HepG2 (cell line): ENCODE results near the gene CACNA2D3. TPM values are rescaled to one million over a fixed set of nuclear protein-coding genes. Genes with fewer than 3 reads are reported as not detected.

Source experiments
- ATAC-seq: fragments of 200-7000 bp; cut with Tn5 transposase; 3 replicates; pipeline ENCODE4 v1.9.1; 2020; ENCODE audit warnings: mild to moderate bottlenecking, moderate library complexity
- BruUV-seq: library from RNA; stranded (reverse); fragments of 400-500 nt; replicated peaks from 2 replicates; lab custom pipeline; 2021; lab: Mats Ljungman, UMichigan
- CTCF ChIA-PET: fragments of 300-600 bp; formaldehyde crosslinking; extraction: SDS; loops from one replicate; lab custom pipeline; 2021; ENCODE audit warnings: low total read pairs, inconsistent platforms, low intra/inter-chr PET ratio; lab: Yijun Ruan, JAX
- POLR2A ChIA-PET: fragments of 350-600 bp; sonication (Branson Sonifier 250); formaldehyde crosslinking; loops from one replicate; lab custom pipeline; 2020; ENCODE audit warnings: antibody characterized with exemption, inconsistent platforms; lab: Yijun Ruan, JAX
- DNase-seq: peaks from one replicate; pipeline ENCODE4 v3.0.0-alpha.2; 2015; ENCODE audit warnings: low spot score
- FAIRE-seq: peaks from 3 replicates; lab custom pipeline; 2011; peaks lifted over from hg19 to GRCh38; lab: Jason Lieb, UNC
- H2AFZ ChIP-seq: one replicate; pipeline ENCODE4 v1.6.1; 2011; ENCODE audit warnings: low read length, inconsistent platforms
- H3K27ac ChIP-seq: fragments of 300-600 bp; 3 replicates; pipeline ENCODE4 v1.8.0; 2011; ENCODE audit warnings: mixed run types, mild to moderate bottlenecking, mixed read lengths, low read length, inconsistent platforms; ENCODE audit not compliant: insufficient read depth; ENCODE audit errors: extremely low read length
- H3K27me3 ChIP-seq, 2 experiments: fragments of 200-600 bp in 1 of 2; 2 replicates in 1 of 2; 3 replicates in 1 of 2; pipeline versions ENCODE4 v1.6.0 to v1.8.0; 2011; ENCODE audit warnings: low read length in 2 of 2, mild to moderate bottlenecking in 2 of 2, moderate library complexity in 2 of 2, inconsistent platforms in 1 of 2; ENCODE audit not compliant: insufficient read depth in 2 of 2, control insufficient read depth in 1 of 2
- H3K36me3 ChIP-seq, 2 experiments: fragments of 200-600 bp in 1 of 2; replicated peaks in 1 of 2; 2 replicates in 1 of 2; 3 replicates in 1 of 2; pipeline versions ENCODE4 v1.5.1 to v1.8.0; 2011; ENCODE audit warnings: low read length in 2 of 2, inconsistent platforms in 1 of 2; ENCODE audit not compliant: insufficient read depth in 2 of 2, control insufficient read depth in 1 of 2
- H3K4me1 ChIP-seq: 2 replicates; pipeline ENCODE4 v1.5.1; 2012; ENCODE audit warnings: low read length, inconsistent platforms; ENCODE audit not compliant: insufficient read depth
- H3K4me2 ChIP-seq: 2 replicates; pipeline ENCODE4 v1.6.0; 2011; ENCODE audit warnings: low read depth, low read length, inconsistent platforms
- H3K4me3 ChIP-seq, 3 experiments: fragments of 200-600 bp in 1 of 3; sonication (generic), shearing (Covaris generic) in 1 of 3; replicated peaks in 1 of 3; 2 replicates each; pipeline ENCODE4 v1.5.1; 2011 to 2016; ENCODE audit warnings: low read length in 3 of 3, inconsistent platforms in 2 of 3, low read depth in 2 of 3, mild to moderate bottlenecking in 2 of 3, control low read depth in 1 of 3, mixed read lengths in 1 of 3; ENCODE audit not compliant: insufficient read depth in 1 of 3
- H3K79me2 ChIP-seq: one replicate; pipeline ENCODE4 v1.6.1; 2011; ENCODE audit warnings: low read length, inconsistent platforms; ENCODE audit not compliant: insufficient read depth
- H3K9ac ChIP-seq: 2 replicates; pipeline ENCODE4 v1.6.0; 2011; ENCODE audit warnings: mild to moderate bottlenecking, low read depth, low read length, inconsistent platforms; ENCODE audit not compliant: insufficient read depth
- H3K9me3 ChIP-seq: 2 replicates; pipeline ENCODE4 v1.5.1; 2012; ENCODE audit warnings: mild to moderate bottlenecking, low read length
- H4K20me1 ChIP-seq: 2 replicates; pipeline ENCODE4 v1.6.0; 2011; ENCODE audit warnings: inconsistent platforms, mild to moderate bottlenecking, low read length, moderate library complexity; ENCODE audit not compliant: insufficient read depth
- ARNT ChIP-seq: fragments of 450-650 bp; IDR thresholded peaks from 2 replicates; pipeline ENCODE4 v1.6.1; 2017
- ATF7-NPFF ChIP-seq: sonication (generic); formaldehyde crosslinking; IDR thresholded peaks from 2 replicates; pipeline ENCODE4 v1.8.1; 2023; ENCODE audit warnings: mild to moderate bottlenecking, low read depth, missing genetic modification reagents, moderate library complexity
- JUNB ChIP-seq: sonication (generic); formaldehyde crosslinking; IDR thresholded peaks from 2 replicates; pipeline ENCODE4 v1.8.0; 2022; ENCODE audit warnings: missing genetic modification reagents, mild to moderate bottlenecking, borderline replicate concordance
- SIX1 ChIP-seq: sonication (generic); formaldehyde crosslinking; IDR thresholded peaks from 2 replicates; pipeline ENCODE4 v1.4.0; 2020; ENCODE audit warnings: missing genetic modification reagents, borderline replicate concordance
- WGBS: methylation state at CpG from one replicate; pipeline ENCODE4 v1.1.6; 2017; ENCODE audit warnings: low lambda C conversion rate; 5-methylcytosine and 5-hydroxymethylcytosine counted together
- in situ Hi-C: cut with HindIII; loops from 2 replicates; pipeline ENCODE4 v1.10.0; 2017; ENCODE audit warnings: low pct_unique_long_range_greater_than_20kb; ENCODE audit not compliant: extremely low pct_ligation_motif_present
- intact Hi-C: fragments of 100-400 bp; cut with micrococcal nuclease; formaldehyde crosslinking; loops from one replicate; pipeline ENCODE4 v1.10.0; 2022; ENCODE audit not compliant: unreplicated experiment
- polyA plus RNA-seq, 8 experiments: library from polyadenylated mRNA; depleted of rRNA in 3 of 8; stranded (reverse) in 7 of 8; unstranded in 1 of 8; fragments of >200 nt; fragmentation: Illumina TruSeq in 4 of 8; extraction: Trizol in 4 of 8; gene quantifications; 2 replicates each; pipeline versions ENCODE4 v1.2.1 to v1.2.3, GENCODE V29; 2011 to 2016; ENCODE audit warnings: low read depth in 4 of 8, missing spikeins in 1 of 8, mixed read lengths in 1 of 8; ENCODE audit not compliant: insufficient read depth in 1 of 8
- total RNA-seq, 5 experiments: library from RNA; depleted of rRNA; stranded (reverse); fragments of >200 nt; fragmentation: Illumina TruSeq; extraction: Trizol; gene quantifications; 2 replicates each; pipeline ENCODE4 v1.2.3, GENCODE V29; 2016; ENCODE audit warnings: low read depth in 1 of 5
- TF ChIP-seq, protein P1 (sequence below): sonication (generic); formaldehyde crosslinking; IDR thresholded peaks from 2 replicates; pipeline ENCODE4 v1.8.0; 2022; ENCODE audit warnings: missing genetic modification reagents, mild to moderate bottlenecking, moderate library complexity, borderline replicate concordance
- TF ChIP-seq, protein P2 (sequence below): sonication (generic); formaldehyde crosslinking; IDR thresholded peaks from 2 replicates; pipeline ENCODE4 v1.5.1; 2020; ENCODE audit warnings: missing genetic modification reagents, mild to moderate bottlenecking, borderline replicate concordance
- TF ChIP-seq, protein P3 (sequence below): sonication (generic); formaldehyde crosslinking; IDR thresholded peaks from 2 replicates; pipeline ENCODE4 v1.8.0; 2022; ENCODE audit warnings: mild to moderate bottlenecking, missing genetic modification reagents

CACNA2D3 gene
- total and polyA plus RNA-seq, 2 of the 13 experiments (the other 11 are each of a cell fraction or from before 2014, with no cell fraction given) = not detected

DNA sequence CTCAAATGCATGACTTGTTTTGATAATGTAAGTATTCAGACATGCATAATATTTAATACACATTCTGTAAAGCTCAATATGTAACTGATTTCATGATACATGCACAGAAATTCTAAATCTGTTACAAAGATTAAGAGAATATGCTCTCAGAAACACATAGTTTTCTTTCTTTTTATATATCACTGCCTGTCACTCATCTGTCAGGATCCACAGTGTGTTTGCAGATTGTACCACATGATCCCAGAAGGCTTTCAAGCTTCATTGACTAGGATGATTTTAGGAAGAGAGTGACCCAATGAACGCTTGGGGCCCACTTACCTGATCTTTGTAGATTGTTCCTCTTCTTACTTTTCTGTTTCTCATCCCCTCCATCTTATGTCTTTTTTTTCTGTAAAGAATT, 261.9 kb downstream of the CACNA2D3 start:
- CTCF ChIA-PET = no interaction called here
- 3% methylated on average over 1 of the region's 1 CpG for WGBS
- no peak overlapping the region for H3K4me2 ChIP-seq
- no peak overlapping the region for H2AFZ ChIP-seq
- H3K4me1 ChIP-seq = no peaks in the 10 kb centered on the region
- POLR2A ChIA-PET = no interaction called here
- BruUV-seq = no TSS peak
- H4K20me1 ChIP-seq = no peaks in the 10 kb centered on the region
- DNase-seq = no peak
- H3K4me3 ChIP-seq = no peak overlapping the region
- no peak for ATAC-seq
- no peaks in the 10 kb centered on the region for H3K79me2 ChIP-seq
- H3K27ac ChIP-seq = no peak overlapping the region
- TF ChIP-seq SIX1 = no peak
- TF ChIP-seq ATF7-NPFF (CRISPR knock-in tag) = no peak
- no peak for TF ChIP-seq JUNB
- TF ChIP-seq, protein P1, sequence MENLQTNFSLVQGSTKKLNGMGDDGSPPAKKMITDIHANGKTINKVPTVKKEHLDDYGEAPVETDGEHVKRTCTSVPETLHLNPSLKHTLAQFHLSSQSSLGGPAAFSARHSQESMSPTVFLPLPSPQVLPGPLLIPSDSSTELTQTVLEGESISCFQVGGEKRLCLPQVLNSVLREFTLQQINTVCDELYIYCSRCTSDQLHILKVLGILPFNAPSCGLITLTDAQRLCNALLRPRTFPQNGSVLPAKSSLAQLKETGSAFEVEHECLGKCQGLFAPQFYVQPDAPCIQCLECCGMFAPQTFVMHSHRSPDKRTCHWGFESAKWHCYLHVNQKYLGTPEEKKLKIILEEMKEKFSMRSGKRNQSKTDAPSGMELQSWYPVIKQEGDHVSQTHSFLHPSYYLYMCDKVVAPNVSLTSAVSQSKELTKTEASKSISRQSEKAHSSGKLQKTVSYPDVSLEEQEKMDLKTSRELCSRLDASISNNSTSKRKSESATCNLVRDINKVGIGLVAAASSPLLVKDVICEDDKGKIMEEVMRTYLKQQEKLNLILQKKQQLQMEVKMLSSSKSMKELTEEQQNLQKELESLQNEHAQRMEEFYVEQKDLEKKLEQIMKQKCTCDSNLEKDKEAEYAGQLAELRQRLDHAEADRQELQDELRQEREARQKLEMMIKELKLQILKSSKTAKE (CRISPR knock-in tag) = no peak
- TF ChIP-seq, protein P2, sequence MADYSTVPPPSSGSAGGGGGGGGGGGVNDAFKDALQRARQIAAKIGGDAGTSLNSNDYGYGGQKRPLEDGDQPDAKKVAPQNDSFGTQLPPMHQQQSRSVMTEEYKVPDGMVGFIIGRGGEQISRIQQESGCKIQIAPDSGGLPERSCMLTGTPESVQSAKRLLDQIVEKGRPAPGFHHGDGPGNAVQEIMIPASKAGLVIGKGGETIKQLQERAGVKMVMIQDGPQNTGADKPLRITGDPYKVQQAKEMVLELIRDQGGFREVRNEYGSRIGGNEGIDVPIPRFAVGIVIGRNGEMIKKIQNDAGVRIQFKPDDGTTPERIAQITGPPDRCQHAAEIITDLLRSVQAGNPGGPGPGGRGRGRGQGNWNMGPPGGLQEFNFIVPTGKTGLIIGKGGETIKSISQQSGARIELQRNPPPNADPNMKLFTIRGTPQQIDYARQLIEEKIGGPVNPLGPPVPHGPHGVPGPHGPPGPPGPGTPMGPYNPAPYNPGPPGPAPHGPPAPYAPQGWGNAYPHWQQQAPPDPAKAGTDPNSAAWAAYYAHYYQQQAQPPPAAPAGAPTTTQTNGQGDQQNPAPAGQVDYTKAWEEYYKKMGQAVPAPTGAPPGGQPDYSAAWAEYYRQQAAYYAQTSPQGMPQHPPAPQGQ (CRISPR knock-in tag) = no peak
- TF ChIP-seq, protein P3, sequence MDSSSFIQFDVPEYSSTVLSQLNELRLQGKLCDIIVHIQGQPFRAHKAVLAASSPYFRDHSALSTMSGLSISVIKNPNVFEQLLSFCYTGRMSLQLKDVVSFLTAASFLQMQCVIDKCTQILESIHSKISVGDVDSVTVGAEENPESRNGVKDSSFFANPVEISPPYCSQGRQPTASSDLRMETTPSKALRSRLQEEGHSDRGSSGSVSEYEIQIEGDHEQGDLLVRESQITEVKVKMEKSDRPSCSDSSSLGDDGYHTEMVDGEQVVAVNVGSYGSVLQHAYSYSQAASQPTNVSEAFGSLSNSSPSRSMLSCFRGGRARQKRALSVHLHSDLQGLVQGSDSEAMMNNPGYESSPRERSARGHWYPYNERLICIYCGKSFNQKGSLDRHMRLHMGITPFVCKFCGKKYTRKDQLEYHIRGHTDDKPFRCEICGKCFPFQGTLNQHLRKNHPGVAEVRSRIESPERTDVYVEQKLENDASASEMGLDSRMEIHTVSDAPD (CRISPR knock-in tag) = no peak
- TF ChIP-seq ARNT = no peak
- H3K9ac ChIP-seq = no peak overlapping the region
- intact Hi-C loops = no loop called here
- FAIRE-seq = no peak
- H3K36me3 ChIP-seq = no peaks in the 10 kb centered on the region
- in situ Hi-C loops = no loop called here
- no peaks in the 10 kb centered on the region for H3K9me3 ChIP-seq
- peaks cover 0 to 7% of the 10 kb centered on the region in 2 experiments; a peak in 2 of 5 replicates for H3K27me3 ChIP-seq
